Endodermal cell (in vitro differentiated cells): ENCODE data around the gene GRIK3. TPM values are rescaled to one million over a fixed set of nuclear protein-coding genes. Genes with fewer than 3 reads are reported as not detected.

Source experiments
- DNase-seq: peaks from one replicate; pipeline ENCODE4 v3.0.0-alpha.2; 2017
- H3K27ac ChIP-seq: 2 replicates; pipeline ENCODE4 v1.5.1; 2013; ENCODE audit warnings: mild to moderate bottlenecking, low read depth, low read length, moderate library complexity
- H3K27me3 ChIP-seq: 2 replicates; pipeline ENCODE4 v1.6.1; 2013; ENCODE audit warnings: mild to moderate bottlenecking, low read length, moderate library complexity; ENCODE audit not compliant: insufficient read depth, control insufficient read depth, poor library complexity, severe bottlenecking
- H3K36me3 ChIP-seq: 2 replicates; pipeline ENCODE4 v1.7.0; 2013; ENCODE audit warnings: mild to moderate bottlenecking, low read length, moderate library complexity; ENCODE audit not compliant: control insufficient read depth, insufficient read depth
- H3K4me1 ChIP-seq: one replicate; pipeline ENCODE4 v1.7.0; 2013; ENCODE audit warnings: low read length; ENCODE audit not compliant: control insufficient read depth, insufficient read depth
- H3K4me3 ChIP-seq: 2 replicates; pipeline ENCODE4 v1.5.1; 2013; ENCODE audit warnings: mild to moderate bottlenecking, low read length, moderate library complexity
- H3K9ac ChIP-seq: 2 replicates; pipeline ENCODE4 v1.6.1; 2013; ENCODE audit warnings: mild to moderate bottlenecking, low read length, moderate library complexity; ENCODE audit not compliant: poor library complexity, severe bottlenecking; ENCODE audit errors: extremely low read depth
- H3K9me3 ChIP-seq: 2 replicates; pipeline ENCODE4 v1.6.1; 2013; ENCODE audit warnings: mild to moderate bottlenecking, low read length, moderate library complexity; ENCODE audit not compliant: control insufficient read depth
- H3K27ac Mint-ChIP-seq: 2 replicates; pipeline ENCODE4 v1.8.0; 2020; ENCODE audit warnings: mixed read lengths
- H3K27me3 Mint-ChIP-seq: 2 replicates; pipeline ENCODE4 v1.8.0; 2021; ENCODE audit warnings: mild to moderate bottlenecking, mixed read lengths; ENCODE audit not compliant: insufficient read depth
- H3K36me3 Mint-ChIP-seq: 2 replicates; pipeline ENCODE4 v1.8.0; 2020; ENCODE audit warnings: low read depth, mixed read lengths
- H3K4me1 Mint-ChIP-seq: 2 replicates; pipeline ENCODE4 v1.8.0; 2020; ENCODE audit warnings: mixed read lengths
- H3K4me3 Mint-ChIP-seq: 2 replicates; pipeline ENCODE4 v1.8.0; 2020; ENCODE audit warnings: mild to moderate bottlenecking, moderate library complexity, mixed read lengths
- H3K9me3 Mint-ChIP-seq: 2 replicates; pipeline ENCODE4 v1.8.0; 2020; ENCODE audit warnings: mild to moderate bottlenecking, mixed read lengths
- WGBS, 2 experiments: methylation state at CpG; one replicate each; pipeline versions ENCODE4 v1.1.5 to v1.1.7; 2013; ENCODE audit warnings: missing lambda C conversion rate in 2 of 2, mixed read lengths in 1 of 2; ENCODE audit not compliant: insufficient coverage in 1 of 2, insufficient read length in 1 of 2; 5-methylcytosine and 5-hydroxymethylcytosine counted together
- total RNA-seq, 2 donors: library from RNA; stranded (reverse); fragmentation: NEBNext Ultra II Directional in 1 of 2; extraction: Animal tissue kit (Norgen Biotek cat#: 25700) in 1 of 2; gene quantifications; 2 replicates in 1 of 2; 3 replicates in 1 of 2; pipeline ENCODE4 v1.2.1, GENCODE V29; 2021
- TF ChIP-seq, protein P1 (sequence below): fragments of 200-600 bp; sonication (generic); conservative IDR thresholded peaks from 2 replicates; pipeline ENCODE4 v1.5.0; 2021; ENCODE audit warnings: antibody characterized with exemption, mild to moderate bottlenecking

The GRIK3 gene
- total RNA-seq, 2 donors from 2014 or later = 13.4 to 32.4 TPM

DNA sequence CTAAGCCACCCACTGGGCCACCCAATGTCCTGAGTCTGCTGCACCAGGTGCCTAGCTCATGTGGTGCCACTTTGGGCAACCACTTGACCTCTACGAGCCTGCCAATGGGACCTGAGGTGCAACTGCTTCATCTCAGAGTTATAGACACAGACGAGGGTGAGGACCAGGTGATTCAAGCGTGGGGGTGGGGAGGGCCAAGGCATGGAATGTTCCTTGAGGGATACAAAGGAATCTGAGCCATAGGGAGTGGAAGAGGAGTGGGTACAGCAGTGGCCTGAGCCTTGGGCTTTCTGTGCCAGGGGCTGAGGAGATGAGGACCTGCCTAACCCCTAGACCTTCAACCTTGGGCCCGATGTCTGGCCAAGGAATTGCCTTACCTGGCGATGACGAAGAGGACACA, 209.1 kb downstream of the GRIK3 start:
- no peaks in the 10 kb centered on the region for H3K9me3 Mint-ChIP-seq
- WGBS, 2 experiments = 88 to 92% methylated on average over 6 of the region's 6 CpGs

DNA sequence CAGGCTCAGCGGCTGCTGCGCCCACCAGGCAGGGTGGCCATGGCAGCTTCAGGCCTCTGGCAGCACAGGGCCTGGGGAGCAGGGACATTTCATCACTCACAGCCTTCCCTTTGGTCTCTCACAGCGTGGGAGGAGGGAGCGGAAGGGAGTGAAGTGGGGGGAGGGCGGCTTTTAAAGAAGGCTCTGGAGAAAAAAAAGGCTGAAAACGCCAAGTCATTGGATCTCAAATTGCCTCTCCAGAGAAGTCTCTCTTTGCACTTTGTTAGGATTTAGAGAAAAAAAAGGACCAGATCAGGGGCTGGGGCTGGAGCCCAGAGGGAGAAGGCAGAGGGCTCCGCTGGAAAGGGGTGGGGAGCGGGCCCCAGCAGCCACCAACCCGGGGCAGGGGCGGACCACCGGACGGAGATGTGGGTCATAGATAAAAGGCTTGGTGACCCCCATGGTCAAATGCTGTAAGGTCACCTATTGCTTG, 209.9 kb downstream of the GRIK3 start:
- DNase-seq = peak; percentile 78
- H3K9ac ChIP-seq = no peak overlapping the region
- no peaks in the 10 kb centered on the region for H3K27me3 ChIP-seq
- Mint-ChIP-seq H3K27me3 (peaks cover 4% of the 10 kb centered on the region), H3K9me3 (no peaks in the 10 kb centered on the region), H3K27ac (peak overlapping the region; percentile 90), H3K4me3 (peak overlapping the region; percentile 16), H3K4me1 (peaks cover 21% of the 10 kb centered on the region), H3K36me3 (peaks cover 6% of the 10 kb centered on the region)
- no peaks in the 10 kb centered on the region for H3K36me3 ChIP-seq
- H3K4me1 ChIP-seq = peaks cover 6% of the 10 kb centered on the region
- H3K27ac ChIP-seq = peak overlapping the region; percentile 78
- H3K9me3 ChIP-seq = no peaks in the 10 kb centered on the region
- WGBS, 2 experiments = 29 to 58% methylated on average over 2 to 12 of the region's 12 CpGs
- H3K4me3 ChIP-seq = no peak overlapping the region
- TF ChIP-seq, protein P1, sequence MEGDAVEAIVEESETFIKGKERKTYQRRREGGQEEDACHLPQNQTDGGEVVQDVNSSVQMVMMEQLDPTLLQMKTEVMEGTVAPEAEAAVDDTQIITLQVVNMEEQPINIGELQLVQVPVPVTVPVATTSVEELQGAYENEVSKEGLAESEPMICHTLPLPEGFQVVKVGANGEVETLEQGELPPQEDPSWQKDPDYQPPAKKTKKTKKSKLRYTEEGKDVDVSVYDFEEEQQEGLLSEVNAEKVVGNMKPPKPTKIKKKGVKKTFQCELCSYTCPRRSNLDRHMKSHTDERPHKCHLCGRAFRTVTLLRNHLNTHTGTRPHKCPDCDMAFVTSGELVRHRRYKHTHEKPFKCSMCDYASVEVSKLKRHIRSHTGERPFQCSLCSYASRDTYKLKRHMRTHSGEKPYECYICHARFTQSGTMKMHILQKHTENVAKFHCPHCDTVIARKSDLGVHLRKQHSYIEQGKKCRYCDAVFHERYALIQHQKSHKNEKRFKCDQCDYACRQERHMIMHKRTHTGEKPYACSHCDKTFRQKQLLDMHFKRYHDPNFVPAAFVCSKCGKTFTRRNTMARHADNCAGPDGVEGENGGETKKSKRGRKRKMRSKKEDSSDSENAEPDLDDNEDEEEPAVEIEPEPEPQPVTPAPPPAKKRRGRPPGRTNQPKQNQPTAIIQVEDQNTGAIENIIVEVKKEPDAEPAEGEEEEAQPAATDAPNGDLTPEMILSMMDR = no peak

More for the DNA sequence above, 209.1 kb downstream of the GRIK3 start:
- H3K4me1 ChIP-seq = peaks cover 6% of the 10 kb centered on the region
- peaks cover 21% of the 10 kb centered on the region for H3K4me1 Mint-ChIP-seq
- H3K36me3 ChIP-seq = no peaks in the 10 kb centered on the region
- H3K27ac ChIP-seq = no peak overlapping the region
- no peaks in the 10 kb centered on the region for H3K27me3 ChIP-seq
- DNase-seq = no peak
- no peak overlapping the region for H3K4me3 Mint-ChIP-seq
- no peaks in the 10 kb centered on the region for H3K9me3 ChIP-seq
- TF ChIP-seq, protein P1 = no peak
- peaks cover 6% of the 10 kb centered on the region for H3K36me3 Mint-ChIP-seq
- no peak overlapping the region for H3K27ac Mint-ChIP-seq
- H3K27me3 Mint-ChIP-seq = peaks cover 4% of the 10 kb centered on the region
- no peak overlapping the region for H3K9ac ChIP-seq
- H3K4me3 ChIP-seq = no peak overlapping the region

DNA sequence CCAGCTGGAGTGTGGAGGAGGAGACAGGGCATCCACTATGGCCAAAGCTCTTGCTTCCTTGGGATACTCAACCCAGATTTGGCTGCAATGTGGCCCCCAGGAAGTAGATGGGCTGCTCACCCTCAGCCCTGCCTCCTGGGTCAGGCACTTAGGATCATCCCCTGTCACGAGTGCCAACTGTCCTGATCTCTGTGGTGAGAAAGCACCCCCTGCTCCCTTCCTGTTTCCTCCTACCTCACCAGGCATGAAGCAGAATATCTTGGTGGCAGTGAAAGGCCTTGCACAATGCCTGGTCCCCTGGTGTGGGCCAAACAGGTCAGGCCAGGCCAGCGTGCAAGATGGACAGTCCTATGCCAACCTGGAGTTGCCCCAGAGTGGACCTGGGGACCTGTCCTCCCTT, 211.7 kb downstream of the GRIK3 start:
- Histone ChIP-seq H3K27ac (no peak overlapping the region), H3K9me3 (no peaks in the 10 kb centered on the region), H3K9ac (no peak overlapping the region), H3K27me3 (no peaks in the 10 kb centered on the region), H3K4me3 (no peak overlapping the region), H3K4me1 (peaks cover 6% of the 10 kb centered on the region), H3K36me3 (no peaks in the 10 kb centered on the region)
- WGBS, 2 experiments = 86 to 97% methylated on average over 1 to 2 of the region's 2 CpGs
- H3K9me3 Mint-ChIP-seq = no peaks in the 10 kb centered on the region
- DNase-seq = no peak
- TF ChIP-seq, protein P1 = no peak
- H3K27ac Mint-ChIP-seq = no peak overlapping the region
- H3K4me3 Mint-ChIP-seq = no peak overlapping the region
- peaks cover 17% of the 10 kb centered on the region for H3K4me1 Mint-ChIP-seq
- H3K27me3 Mint-ChIP-seq = peaks cover 4% of the 10 kb centered on the region
- H3K36me3 Mint-ChIP-seq = peaks cover 6% of the 10 kb centered on the region
